ENCODE results near the gene RARRES2.
A peak's percentile ranks its signal among the peaks of the same experiment; 100 is the strongest.

RARRES2 gene

DNA sequence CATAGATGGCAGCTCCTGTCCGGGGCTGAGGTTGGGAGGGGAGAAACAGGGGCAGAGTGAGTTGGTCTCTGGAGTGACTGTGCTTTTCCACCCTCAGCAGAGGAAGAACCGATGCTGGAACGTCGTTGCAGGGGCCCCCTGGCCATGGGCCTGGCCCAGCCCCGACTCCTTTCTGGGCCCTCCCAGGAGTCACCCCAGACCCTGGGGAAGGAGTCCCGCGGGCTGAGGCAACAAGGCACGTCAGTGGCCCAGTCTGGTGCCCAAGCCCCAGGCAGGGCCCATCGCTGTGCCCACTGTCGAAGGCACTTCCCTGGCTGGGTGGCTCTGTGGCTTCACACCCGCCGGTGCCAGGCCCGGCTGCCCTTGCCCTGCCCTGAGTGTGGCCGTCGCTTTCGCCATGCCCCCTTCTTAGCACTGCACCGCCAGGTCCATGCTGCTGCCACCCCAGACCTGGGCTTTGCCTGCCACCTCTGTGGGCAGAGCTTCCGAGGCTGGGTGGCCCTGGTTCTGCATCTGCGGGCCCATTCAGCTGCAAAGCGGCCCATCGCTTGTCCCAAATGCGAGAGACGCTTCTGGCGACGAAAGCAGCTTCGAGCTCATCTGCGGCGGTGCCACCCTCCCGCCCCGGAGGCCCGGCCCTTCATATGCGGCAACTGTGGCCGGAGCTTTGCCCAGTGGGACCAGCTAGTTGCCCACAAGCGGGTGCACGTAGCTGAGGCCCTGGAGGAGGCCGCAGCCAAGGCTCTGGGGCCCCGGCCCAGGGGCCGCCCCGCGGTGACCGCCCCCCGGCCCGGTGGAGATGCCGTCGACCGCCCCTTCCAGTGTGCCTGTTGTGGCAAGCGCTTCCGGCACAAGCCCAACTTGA lies 29.9 kb upstream of the RARRES2 start:
- ATAC-seq = no peak
- TF ChIP-seq ISL1 (CRISPR knock-in tag; IDR thresholded peaks at IDR 0.05) = no peak
- no peak for TF ChIP-seq ARNTL (CRISPR knock-in tag; IDR thresholded peaks at IDR 0.05; ENCODE audit: borderline replicate concordance, low read depth)
- no peak for TF ChIP-seq PPARA (CRISPR knock-in tag; IDR thresholded peaks at IDR 0.05; ENCODE audit: borderline replicate concordance)
- TF ChIP-seq PATZ1 (CRISPR knock-in tag; IDR thresholded peaks at IDR 0.05; ENCODE audit: borderline replicate concordance) = no peak
- no peak for TF ChIP-seq GLIS3 (CRISPR knock-in tag; IDR thresholded peaks at IDR 0.05)
- TF ChIP-seq CSDC2 (CRISPR knock-in tag; IDR thresholded peaks at IDR 0.05) = no peak
- TF ChIP-seq RARB (CRISPR knock-in tag; IDR thresholded peaks at IDR 0.05) = no peak
- TF ChIP-seq ZNF8 (CRISPR knock-in tag; IDR thresholded peaks at IDR 0.05) = no peak
- TF ChIP-seq POU6F1 (CRISPR knock-in tag; IDR thresholded peaks at IDR 0.05; ENCODE audit: borderline replicate concordance, low read depth) = no peak
- no peak for TF ChIP-seq TCF4 (CRISPR knock-in tag; IDR thresholded peaks at IDR 0.05; ENCODE audit: borderline replicate concordance)
- no peak for TF ChIP-seq ZFP3 (CRISPR knock-in tag; IDR thresholded peaks at IDR 0.05)
- TF ChIP-seq ZC3H10 (CRISPR knock-in tag; IDR thresholded peaks at IDR 0.05) = no peak
- no peak for TF ChIP-seq ESRRG (CRISPR knock-in tag; IDR thresholded peaks at IDR 0.05)
- TF ChIP-seq, protein P1, sequence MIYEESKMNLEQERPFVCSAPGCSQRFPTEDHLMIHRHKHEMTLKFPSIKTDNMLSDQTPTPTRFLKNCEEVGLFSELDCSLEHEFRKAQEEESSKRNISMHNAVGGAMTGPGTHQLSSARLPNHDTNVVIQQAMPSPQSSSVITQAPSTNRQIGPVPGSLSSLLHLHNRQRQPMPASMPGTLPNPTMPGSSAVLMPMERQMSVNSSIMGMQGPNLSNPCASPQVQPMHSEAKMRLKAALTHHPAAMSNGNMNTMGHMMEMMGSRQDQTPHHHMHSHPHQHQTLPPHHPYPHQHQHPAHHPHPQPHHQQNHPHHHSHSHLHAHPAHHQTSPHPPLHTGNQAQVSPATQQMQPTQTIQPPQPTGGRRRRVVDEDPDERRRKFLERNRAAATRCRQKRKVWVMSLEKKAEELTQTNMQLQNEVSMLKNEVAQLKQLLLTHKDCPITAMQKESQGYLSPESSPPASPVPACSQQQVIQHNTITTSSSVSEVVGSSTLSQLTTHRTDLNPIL (CRISPR knock-in tag; IDR thresholded peaks at IDR 0.05; ENCODE audit: low read depth) = no peak
- TF ChIP-seq ZFP30 (CRISPR knock-in tag; IDR thresholded peaks at IDR 0.05) = no peak
- no peak for TF ChIP-seq CSRNP3 (CRISPR knock-in tag; IDR thresholded peaks at IDR 0.05)
- no peak for TF ChIP-seq SNAI2 (CRISPR knock-in tag; IDR thresholded peaks at IDR 0.05)
- TF ChIP-seq TSHZ2 (CRISPR knock-in tag; IDR thresholded peaks at IDR 0.05) = no peak
- TF ChIP-seq BACH2 (CRISPR knock-in tag; IDR thresholded peaks at IDR 0.05; ENCODE audit: borderline replicate concordance) = no peak

DNA sequence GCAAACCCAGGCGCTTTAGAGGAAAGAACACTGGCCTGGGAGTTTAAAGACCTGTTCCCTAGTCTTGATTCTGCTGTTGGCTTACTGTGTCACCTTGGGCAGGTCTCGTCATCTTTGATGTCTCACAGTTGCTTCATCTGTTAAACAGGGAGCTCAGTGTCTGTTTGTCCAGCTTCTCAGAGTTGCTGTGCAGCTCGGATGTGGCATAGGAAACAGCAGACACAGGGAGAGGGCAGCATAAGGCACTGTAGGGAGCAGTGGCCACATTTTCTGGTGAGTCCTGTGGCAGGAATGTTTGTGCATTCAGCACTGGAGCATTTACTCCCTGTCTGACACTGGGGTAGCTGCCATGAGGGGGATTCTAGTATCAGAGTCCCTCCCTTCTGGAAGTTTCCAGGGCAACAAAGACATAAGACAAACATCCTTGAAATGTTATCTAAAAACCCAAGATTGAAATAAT lies 29.2 kb upstream of the RARRES2 start:
- TF ChIP-seq ZNF8 (CRISPR knock-in tag; IDR thresholded peaks at IDR 0.05) = no peak
- no peak for TF ChIP-seq POU6F1 (CRISPR knock-in tag; IDR thresholded peaks at IDR 0.05; ENCODE audit: borderline replicate concordance, low read depth)
- TF ChIP-seq TOX (CRISPR knock-in tag; IDR thresholded peaks at IDR 0.05; ENCODE audit: borderline replicate concordance) = no peak
- no peak for TF ChIP-seq TCF4 (CRISPR knock-in tag; IDR thresholded peaks at IDR 0.05; ENCODE audit: borderline replicate concordance)
- no peak for TF ChIP-seq TSHZ2 (CRISPR knock-in tag; IDR thresholded peaks at IDR 0.05)
- TF ChIP-seq ZFP3 (CRISPR knock-in tag; IDR thresholded peaks at IDR 0.05) = no peak
- no peak for TF ChIP-seq ZNF565 (CRISPR knock-in tag; conservative IDR thresholded peaks at IDR 0.05; ENCODE audit: low read depth)
- TF ChIP-seq CSDC2 (CRISPR knock-in tag; IDR thresholded peaks at IDR 0.05) = no peak
- TF ChIP-seq PPARA (CRISPR knock-in tag; IDR thresholded peaks at IDR 0.05; ENCODE audit: borderline replicate concordance) = no peak
- no peak for TF ChIP-seq GLIS3 (CRISPR knock-in tag; IDR thresholded peaks at IDR 0.05)
- TF ChIP-seq BACH2 (CRISPR knock-in tag; IDR thresholded peaks at IDR 0.05; ENCODE audit: borderline replicate concordance) = no peak
- no peak for TF ChIP-seq ZNF70 (CRISPR knock-in tag; IDR thresholded peaks at IDR 0.05)
- peak; percentile 6; the same call in 1 of the 3 replicates for ATAC-seq

Measured in SK-N-SH treated with all-trans-retinoic acid at 6 μM for 48 hours (cell line).